T-helper 2 cell treated with Interferon-gamma antibody and Interleukin-4, amounts not matched to agents 5 μg/mL and 100 μg/mL, for 36 hours (primary cell): ENCODE measurements around the gene PLCH1.

Source experiments
- DNase-seq: peaks from one replicate; pipeline ENCODE4 v3.0.0; 2021; ENCODE audit warnings: low spot score
- H3K27ac Mint-ChIP-seq: one replicate; pipeline ENCODE4 v1.8.0; 2021; ENCODE audit warnings: mild to moderate bottlenecking, mixed read lengths
- H3K27me3 Mint-ChIP-seq: one replicate; pipeline ENCODE4 v1.8.0; 2021; ENCODE audit warnings: low read depth, mixed read lengths
- H3K36me3 Mint-ChIP-seq: one replicate; pipeline ENCODE4 v1.8.0; 2021; ENCODE audit warnings: low read depth, mixed read lengths
- H3K4me1 Mint-ChIP-seq: one replicate; pipeline ENCODE4 v1.8.0; 2021; ENCODE audit warnings: low read depth, mixed read lengths
- H3K4me3 Mint-ChIP-seq: one replicate; pipeline ENCODE4 v1.8.0; 2022; ENCODE audit warnings: mild to moderate bottlenecking, moderate library complexity, mixed read lengths
- H3K9me3 Mint-ChIP-seq: one replicate; pipeline ENCODE4 v1.8.0; 2021; ENCODE audit warnings: mixed read lengths

Gene PLCH1

GRCh38 chr3:155334215-155334913 lies 410.5 kb downstream of the PLCH1 start:
- peaks cover 10% of the 10 kb centered on the region for H3K4me1 Mint-ChIP-seq
- no peak for DNase-seq
- H3K27me3 Mint-ChIP-seq = peaks cover 2% of the 10 kb centered on the region
- H3K27ac Mint-ChIP-seq = no peak overlapping the region
- no peaks in the 10 kb centered on the region for H3K36me3 Mint-ChIP-seq
- no peak overlapping the region for H3K4me3 Mint-ChIP-seq
- no peaks in the 10 kb centered on the region for H3K9me3 Mint-ChIP-seq

- DNase-seq = no peak
- H3K4me3 Mint-ChIP-seq = no peak overlapping the region
- H3K27me3 Mint-ChIP-seq = peaks cover 8% of the 10 kb centered on the region
- peaks cover 10% of the 10 kb centered on the region for H3K4me1 Mint-ChIP-seq
- H3K36me3 Mint-ChIP-seq = no peaks in the 10 kb centered on the region
- H3K27ac Mint-ChIP-seq = no peak overlapping the region
- no peaks in the 10 kb centered on the region for H3K9me3 Mint-ChIP-seq
Measured at GRCh38 chr3:155332716-155333115, 412.2 kb downstream of the PLCH1 start.

- no peak overlapping the region for H3K27ac Mint-ChIP-seq
- no peak for DNase-seq
- no peak overlapping the region for H3K4me3 Mint-ChIP-seq
Measured at GRCh38 chr3:155331078-155331477, 413.8 kb downstream of the PLCH1 start.

GRCh38 chr3:155330370-155330769 lies 414.5 kb downstream of the PLCH1 start:
- no peak for DNase-seq
- Mint-ChIP-seq H3K36me3 (no peaks in the 10 kb centered on the region), H3K9me3 (no peaks in the 10 kb centered on the region), H3K4me3 (no peak overlapping the region), H3K4me1 (peaks cover 7% of the 10 kb centered on the region), H3K27me3 (peaks cover 8% of the 10 kb centered on the region), H3K27ac (no peak overlapping the region)

More at GRCh38 chr3:155331078-155331477, 413.8 kb downstream of the PLCH1 start:
- H3K4me1 Mint-ChIP-seq = peaks cover 10% of the 10 kb centered on the region
- H3K36me3 Mint-ChIP-seq = no peaks in the 10 kb centered on the region
- no peaks in the 10 kb centered on the region for H3K9me3 Mint-ChIP-seq
- H3K27me3 Mint-ChIP-seq = peaks cover 8% of the 10 kb centered on the region

GRCh38 chr3:155329513-155330048 lies 415.3 kb downstream of the PLCH1 start:
- H3K27ac Mint-ChIP-seq = no peak overlapping the region
- H3K4me1 Mint-ChIP-seq = peaks cover 1% of the 10 kb centered on the region
- H3K27me3 Mint-ChIP-seq = peaks cover 8% of the 10 kb centered on the region
- H3K9me3 Mint-ChIP-seq = no peaks in the 10 kb centered on the region
- no peaks in the 10 kb centered on the region for H3K36me3 Mint-ChIP-seq
- H3K4me3 Mint-ChIP-seq = no peak overlapping the region
- no peak for DNase-seq

GRCh38 chr3:155327871-155328270 lies 417.0 kb downstream of the PLCH1 start:
- no peak overlapping the region for H3K27ac Mint-ChIP-seq
- H3K4me3 Mint-ChIP-seq = no peak overlapping the region
- H3K9me3 Mint-ChIP-seq = no peaks in the 10 kb centered on the region
- DNase-seq = no peak
- H3K36me3 Mint-ChIP-seq = no peaks in the 10 kb centered on the region
- no peaks in the 10 kb centered on the region for H3K4me1 Mint-ChIP-seq
- H3K27me3 Mint-ChIP-seq = peaks cover 8% of the 10 kb centered on the region

GRCh38 chr3:155327430-155327829 lies 417.4 kb downstream of the PLCH1 start:
- no peak overlapping the region for H3K4me3 Mint-ChIP-seq
- peaks cover 8% of the 10 kb centered on the region for H3K27me3 Mint-ChIP-seq
- no peaks in the 10 kb centered on the region for H3K4me1 Mint-ChIP-seq
- no peaks in the 10 kb centered on the region for H3K36me3 Mint-ChIP-seq
- H3K9me3 Mint-ChIP-seq = no peaks in the 10 kb centered on the region
- DNase-seq = no peak
- no peak overlapping the region for H3K27ac Mint-ChIP-seq

GRCh38 chr3:155326901-155327300 lies 418.0 kb downstream of the PLCH1 start:
- no peaks in the 10 kb centered on the region for H3K4me1 Mint-ChIP-seq
- DNase-seq = no peak
- H3K36me3 Mint-ChIP-seq = no peaks in the 10 kb centered on the region
- no peak overlapping the region for H3K27ac Mint-ChIP-seq
- H3K27me3 Mint-ChIP-seq = peaks cover 6% of the 10 kb centered on the region
- H3K4me3 Mint-ChIP-seq = no peak overlapping the region
- H3K9me3 Mint-ChIP-seq = no peaks in the 10 kb centered on the region

- no peak overlapping the region for H3K4me3 Mint-ChIP-seq
- peaks cover 6% of the 10 kb centered on the region for H3K27me3 Mint-ChIP-seq
- H3K27ac Mint-ChIP-seq = no peak overlapping the region
- no peaks in the 10 kb centered on the region for H3K9me3 Mint-ChIP-seq
- no peaks in the 10 kb centered on the region for H3K4me1 Mint-ChIP-seq
- no peak for DNase-seq
- no peaks in the 10 kb centered on the region for H3K36me3 Mint-ChIP-seq
Measured at GRCh38 chr3:155326244-155326643, 418.6 kb downstream of the PLCH1 start.
